Liver (tissue), 3 donors: ENCODE data around the gene HOXA4.

Experiments
- CTCF ChIP-seq: fragments of 150-350 bp; IDR thresholded peaks from 2 replicates; pipeline ENCODE4 v1.5.1; 2017; ENCODE audit warnings: improper control_type of control experiment, low read depth, low read length; ENCODE audit not compliant: missing input control
- FOXA1 ChIP-seq: IDR thresholded peaks from 2 replicates; pipeline ENCODE4 v1.6.1; 2016; ENCODE audit warnings: antibody characterized with exemption
- GABPA ChIP-seq, 2 donors: IDR thresholded peaks in 1 of 2; conservative IDR thresholded peaks in 1 of 2; 2 replicates each; pipeline ENCODE4 v1.6.1; 2016; ENCODE audit warnings: antibody characterized with exemption in 2 of 2, mild to moderate bottlenecking in 1 of 2, moderate library complexity in 1 of 2
- HNF4A ChIP-seq, 2 donors: conservative IDR thresholded peaks; 2 replicates each; pipeline ENCODE4 v1.6.1; 2016; ENCODE audit warnings: antibody characterized with exemption in 2 of 2, mild to moderate bottlenecking in 2 of 2
- RAD21 ChIP-seq, 2 donors: IDR thresholded peaks; 2 replicates each; pipeline ENCODE4 v1.6.1; 2016; ENCODE audit warnings: antibody characterized with exemption in 2 of 2, mild to moderate bottlenecking in 2 of 2
- SP1 ChIP-seq: IDR thresholded peaks from 2 replicates; pipeline ENCODE4 v1.6.1; 2018; ENCODE audit warnings: antibody characterized with exemption, mild to moderate bottlenecking
- TAF1 ChIP-seq: conservative IDR thresholded peaks from 2 replicates; pipeline ENCODE4 v1.6.1; 2016; ENCODE audit warnings: antibody characterized with exemption, mild to moderate bottlenecking
- YY1 ChIP-seq: IDR thresholded peaks from 2 replicates; pipeline ENCODE4 v1.6.1; 2016; ENCODE audit warnings: antibody characterized with exemption, mild to moderate bottlenecking
- donor health status: healthy.
- donor health status: healthy.

GRCh38 chr7:27083646-27084045, 46.9 kb downstream of the HOXA4 start:
- TF ChIP-seq FOXA1 (no peak), CTCF (no peak), HNF4A (conservative IDR thresholded peaks at IDR 0.05) (no peak), YY1 (no peak), RAD21 (IDR thresholded peaks at IDR 0.05) (no peak), GABPA (IDR thresholded peaks at IDR 0.05 in 1 of 2, conservative IDR thresholded peaks at IDR 0.05 in 1 of 2) (no peak), SP1 (no peak), TAF1 (no peak)
